HUES64 (cell line): ENCODE data around the gene OMD. TPM values are rescaled to one million over a fixed set of nuclear protein-coding genes. Genes with fewer than 3 reads are reported as not detected.

Experiments
- H3K27ac ChIP-seq: 2 replicates; pipeline ENCODE4 v1.7.0; 2013; ENCODE audit warnings: low read depth, low read length, inconsistent platforms
- H3K27me3 ChIP-seq: 2 replicates; pipeline ENCODE4 v1.6.1; 2013; ENCODE audit warnings: mild to moderate bottlenecking, low read length; ENCODE audit not compliant: insufficient read depth
- H3K36me3 ChIP-seq: 2 replicates; pipeline ENCODE4 v1.6.1; 2013; ENCODE audit warnings: mild to moderate bottlenecking, low read length; ENCODE audit not compliant: insufficient read depth
- H3K4me1 ChIP-seq: 2 replicates; pipeline ENCODE4 v1.6.1; 2013; ENCODE audit warnings: mild to moderate bottlenecking, low read length, moderate library complexity; ENCODE audit not compliant: insufficient read depth
- H3K4me3 ChIP-seq: 2 replicates; pipeline ENCODE4 v1.5.1; 2013; ENCODE audit warnings: mild to moderate bottlenecking, low read length, moderate library complexity
- H3K9ac ChIP-seq: 2 replicates; pipeline ENCODE4 v1.6.1; 2013; ENCODE audit warnings: mild to moderate bottlenecking, low read depth, low read length
- H3K9me3 ChIP-seq: 2 replicates; pipeline ENCODE4 v1.6.1; 2013; ENCODE audit warnings: low read depth, low read length; ENCODE audit not compliant: insufficient read depth
- WGBS: fragments of 150-250, 120-280 bp; methylation state at CpG from one replicate; pipeline ENCODE4 v1.1.7; 2013; ENCODE audit warnings: missing lambda C conversion rate; 5-methylcytosine and 5-hydroxymethylcytosine counted together
- polyA plus RNA-seq, 2 experiments: library from polyadenylated mRNA; stranded (reverse); fragments of 50-300 nt; gene quantifications; one replicate each; pipeline ENCODE4 v1.2.3, GENCODE V29; 2013

OMD gene, protein sequence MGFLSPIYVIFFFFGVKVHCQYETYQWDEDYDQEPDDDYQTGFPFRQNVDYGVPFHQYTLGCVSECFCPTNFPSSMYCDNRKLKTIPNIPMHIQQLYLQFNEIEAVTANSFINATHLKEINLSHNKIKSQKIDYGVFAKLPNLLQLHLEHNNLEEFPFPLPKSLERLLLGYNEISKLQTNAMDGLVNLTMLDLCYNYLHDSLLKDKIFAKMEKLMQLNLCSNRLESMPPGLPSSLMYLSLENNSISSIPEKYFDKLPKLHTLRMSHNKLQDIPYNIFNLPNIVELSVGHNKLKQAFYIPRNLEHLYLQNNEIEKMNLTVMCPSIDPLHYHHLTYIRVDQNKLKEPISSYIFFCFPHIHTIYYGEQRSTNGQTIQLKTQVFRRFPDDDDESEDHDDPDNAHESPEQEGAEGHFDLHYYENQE
- polyA plus RNA-seq (2013, experiment 1 of 2) = not detected
- not detected for polyA plus RNA-seq (2013, experiment 2 of 2)

GRCh38 chr9:92424340-92424739, at the start of gene OMD:
Gene OMD, minus strand, starts transcription at chr9:92424471. Its CDS starts 6,913 bp downstream, at chr9:92417558.
- no peaks in the 10 kb centered on the region for H3K27me3 ChIP-seq
- WGBS = no CpG with 5 or more reads among the region's 1 CpG
- H3K9me3 ChIP-seq = no peaks in the 10 kb centered on the region
- no peaks in the 10 kb centered on the region for H3K36me3 ChIP-seq
- H3K27ac ChIP-seq = no peak within 1 kb of the TSS
- H3K4me1 ChIP-seq = no peaks in the 10 kb centered on the region
- H3K4me3 ChIP-seq = no peak within 1 kb of the TSS
- no peak within 1 kb of the TSS for H3K9ac ChIP-seq

DNA sequence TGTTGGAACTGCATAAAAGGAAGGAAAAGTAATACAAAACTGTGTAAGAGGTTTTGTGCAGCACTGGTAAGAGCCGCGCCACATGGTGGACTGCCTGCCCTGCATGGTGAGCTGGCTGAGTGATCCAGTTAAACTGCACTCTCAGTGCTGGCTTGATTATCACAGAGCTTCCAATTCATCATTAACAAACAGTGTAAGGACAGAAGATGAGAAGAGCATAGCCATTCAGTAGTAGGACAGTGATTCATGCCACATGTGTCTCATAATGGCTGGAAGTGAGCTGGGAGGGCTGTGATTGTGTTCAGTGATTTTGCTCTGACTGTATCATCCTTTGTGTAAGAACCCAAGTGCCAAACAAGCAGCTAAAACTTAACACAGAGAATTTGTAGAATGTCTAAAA, 43.9 kb upstream of the OMD start:
- Histone ChIP-seq H3K4me1 (no peaks in the 10 kb centered on the region), H3K27ac (no peak overlapping the region), H3K36me3 (no peaks in the 10 kb centered on the region), H3K27me3 (no peaks in the 10 kb centered on the region), H3K4me3 (no peak overlapping the region), H3K9ac (no peak overlapping the region), H3K9me3 (no peaks in the 10 kb centered on the region)
- WGBS = 96% methylated on average over 2 of the region's 2 CpGs

GRCh38 chr9:92467511-92467910, 43.2 kb upstream of the OMD start:
- Histone ChIP-seq H3K27ac (no peak overlapping the region), H3K4me3 (no peak overlapping the region), H3K9me3 (no peaks in the 10 kb centered on the region), H3K4me1 (no peaks in the 10 kb centered on the region), H3K27me3 (no peaks in the 10 kb centered on the region), H3K36me3 (no peaks in the 10 kb centered on the region), H3K9ac (no peak overlapping the region)
- WGBS = 91% methylated on average over 2 of the region's 2 CpGs

GRCh38 chr9:92467041-92467440, 42.8 kb upstream of the OMD start:
- H3K27me3 ChIP-seq = no peaks in the 10 kb centered on the region
- no peaks in the 10 kb centered on the region for H3K36me3 ChIP-seq
- no peak overlapping the region for H3K27ac ChIP-seq
- H3K9me3 ChIP-seq = no peaks in the 10 kb centered on the region
- no peaks in the 10 kb centered on the region for H3K4me1 ChIP-seq
- WGBS = 88% methylated on average over 1 of the region's 1 CpG
- no peak overlapping the region for H3K9ac ChIP-seq
- H3K4me3 ChIP-seq = no peak overlapping the region

DNA sequence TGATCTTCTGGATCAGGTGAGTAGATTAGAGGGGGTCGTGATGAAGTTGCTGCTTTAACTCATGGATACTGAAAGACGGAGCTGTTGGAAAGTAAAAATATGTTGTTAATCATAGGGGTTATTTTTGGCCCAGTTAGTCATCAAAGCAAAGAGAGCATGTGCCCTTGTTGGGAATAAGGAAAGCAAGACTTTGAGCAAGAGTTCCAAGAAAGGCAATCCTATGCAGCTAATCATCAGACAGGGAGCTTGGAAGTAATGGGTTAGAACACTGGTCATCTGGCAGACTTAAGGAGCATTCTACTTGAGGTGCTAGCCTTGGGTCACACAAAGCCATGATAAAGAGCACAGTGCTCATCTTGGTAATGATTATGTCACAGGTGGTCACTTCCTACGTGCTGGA, 39.7 kb upstream of the OMD start:
- 87% methylated on average over 3 of the region's 3 CpGs for WGBS
- no peaks in the 10 kb centered on the region for H3K27me3 ChIP-seq
- H3K4me3 ChIP-seq = no peak overlapping the region
- no peaks in the 10 kb centered on the region for H3K36me3 ChIP-seq
- no peak overlapping the region for H3K9ac ChIP-seq
- no peak overlapping the region for H3K27ac ChIP-seq
- no peaks in the 10 kb centered on the region for H3K4me1 ChIP-seq
- H3K9me3 ChIP-seq = no peaks in the 10 kb centered on the region

GRCh38 chr9:92463387-92463786, 39.1 kb upstream of the OMD start:
- Histone ChIP-seq H3K27ac (no peak overlapping the region), H3K27me3 (no peaks in the 10 kb centered on the region), H3K4me3 (no peak overlapping the region), H3K9ac (no peak overlapping the region), H3K4me1 (no peaks in the 10 kb centered on the region), H3K36me3 (no peaks in the 10 kb centered on the region), H3K9me3 (no peaks in the 10 kb centered on the region)

GRCh38 chr9:92457576-92457975, 33.3 kb upstream of the OMD start:
- H3K9ac ChIP-seq = no peak overlapping the region
- 94% methylated on average over 3 of the region's 4 CpGs for WGBS
- no peak overlapping the region for H3K27ac ChIP-seq

GRCh38 chr9:92455217-92455616, 30.9 kb upstream of the OMD start:
- Histone ChIP-seq H3K9me3 (no peaks in the 10 kb centered on the region), H3K36me3 (no peaks in the 10 kb centered on the region), H3K9ac (no peak overlapping the region), H3K27ac (no peak overlapping the region), H3K4me3 (no peak overlapping the region), H3K27me3 (no peaks in the 10 kb centered on the region), H3K4me1 (no peaks in the 10 kb centered on the region)
- WGBS = 84% methylated on average over 2 of the region's 3 CpGs

More at GRCh38 chr9:92457576-92457975, 33.3 kb upstream of the OMD start:
- no peaks in the 10 kb centered on the region for H3K9me3 ChIP-seq
- no peaks in the 10 kb centered on the region for H3K27me3 ChIP-seq
- no peaks in the 10 kb centered on the region for H3K4me1 ChIP-seq
- no peak overlapping the region for H3K4me3 ChIP-seq
- no peaks in the 10 kb centered on the region for H3K36me3 ChIP-seq

DNA sequence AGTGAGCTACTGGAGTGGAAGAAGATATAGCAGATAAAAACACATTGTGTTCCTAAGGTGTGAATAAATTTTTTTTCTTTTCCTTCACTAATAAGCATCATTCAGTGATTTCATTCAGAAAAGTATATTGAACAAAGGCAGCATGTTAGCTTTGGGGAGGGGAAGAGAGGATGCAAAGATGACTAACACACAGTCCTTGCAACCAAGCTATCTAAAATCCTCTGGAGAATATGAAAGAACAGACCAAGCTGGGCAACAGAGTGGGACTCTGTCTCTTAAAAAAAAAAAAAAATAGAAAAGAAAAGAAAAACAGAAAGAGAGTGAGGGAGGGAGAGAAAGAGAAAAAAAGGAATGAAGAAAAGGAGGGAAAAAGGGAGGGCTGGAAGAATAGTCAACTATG, 22.3 kb upstream of the OMD start:
- Histone ChIP-seq H3K9me3 (no peaks in the 10 kb centered on the region), H3K9ac (no peak overlapping the region), H3K36me3 (no peaks in the 10 kb centered on the region), H3K27ac (no peak overlapping the region), H3K27me3 (no peaks in the 10 kb centered on the region), H3K4me1 (peaks cover 10% of the 10 kb centered on the region), H3K4me3 (no peak overlapping the region)

DNA sequence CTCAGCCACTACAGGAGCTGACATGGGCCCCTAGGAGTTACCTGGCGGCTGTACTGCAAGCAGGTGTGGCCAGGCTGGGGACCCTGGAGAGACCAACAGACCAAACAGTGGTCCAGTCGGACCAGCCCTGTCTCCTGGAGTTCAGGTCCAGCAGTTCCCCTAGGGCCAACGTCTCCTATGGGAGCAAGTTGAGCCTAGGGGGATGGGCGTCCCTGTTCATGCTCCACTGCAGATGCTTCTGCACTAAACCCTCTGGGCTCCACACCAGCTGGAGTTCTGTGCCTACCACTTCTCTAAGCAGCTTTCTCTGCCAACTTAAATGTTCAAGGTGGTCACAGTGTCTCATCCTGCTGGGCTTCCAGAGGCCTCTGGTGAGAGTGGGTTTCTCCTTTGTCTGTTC, 20.6 kb upstream of the OMD start:
- H3K27me3 ChIP-seq = no peaks in the 10 kb centered on the region

GRCh38 chr9:92440751-92441046, 16.4 kb upstream of the OMD start:
- 92% methylated on average over 4 of the region's 6 CpGs for WGBS

More for the DNA sequence above, 20.6 kb upstream of the OMD start:
- H3K4me1 ChIP-seq = peaks cover 10% of the 10 kb centered on the region
- no peak overlapping the region for H3K27ac ChIP-seq
- no peaks in the 10 kb centered on the region for H3K36me3 ChIP-seq
- H3K4me3 ChIP-seq = no peak overlapping the region
- no peaks in the 10 kb centered on the region for H3K9me3 ChIP-seq
- H3K9ac ChIP-seq = no peak overlapping the region
- 91% methylated on average over 4 of the region's 4 CpGs for whole genome bisulfite sequencing

More at GRCh38 chr9:92440751-92441046, 16.4 kb upstream of the OMD start:
- Histone ChIP-seq H3K4me3 (no peak overlapping the region), H3K9me3 (no peaks in the 10 kb centered on the region), H3K4me1 (no peaks in the 10 kb centered on the region), H3K9ac (no peak overlapping the region), H3K27me3 (no peaks in the 10 kb centered on the region), H3K36me3 (no peaks in the 10 kb centered on the region), H3K27ac (no peak overlapping the region)
